GM19099 (cell line): ENCODE results near the gene PHKB.

Source experiments
- POLR2A ChIP-seq: IDR thresholded peaks from 3 replicates; pipeline ENCODE4 v1.6.1; 2011; ENCODE audit warnings: low read depth; ENCODE audit not compliant: insufficient read length; ENCODE audit errors: extremely low read depth

The PHKB gene

DNA sequence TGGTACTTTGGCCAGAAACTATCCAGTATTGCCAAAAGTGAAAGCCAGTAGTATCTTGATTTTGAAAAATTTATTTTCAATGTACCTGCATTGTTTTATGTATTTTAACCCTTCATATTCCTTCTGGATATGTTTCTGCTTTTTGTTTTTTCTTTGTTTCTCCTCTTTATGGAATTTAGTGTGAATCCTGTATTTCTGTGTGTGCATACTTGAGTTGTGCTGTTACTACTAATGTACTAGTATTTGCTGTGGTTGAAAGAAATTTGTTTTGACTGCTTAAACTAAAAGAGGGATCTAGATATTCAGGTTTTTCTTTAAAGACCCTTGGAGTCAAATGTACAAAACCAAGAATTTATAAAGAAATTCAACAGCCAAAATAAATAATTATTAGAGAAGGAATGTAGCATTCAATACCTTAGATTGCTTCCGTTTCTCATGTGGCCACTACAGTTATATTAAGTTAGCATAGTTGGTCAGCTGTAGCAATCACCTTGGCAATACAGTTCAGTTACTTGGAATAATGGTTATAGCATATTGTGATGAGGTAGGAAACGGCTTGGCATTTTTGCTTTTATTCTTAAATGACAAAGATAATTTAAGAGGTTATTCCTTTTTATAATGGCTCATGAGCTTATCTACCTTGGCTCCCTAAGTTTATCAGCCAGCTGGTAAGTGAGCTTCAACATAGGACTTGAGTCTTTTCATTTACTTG, 4.9 kb downstream of the PHKB start:
- no peak for TF ChIP-seq POLR2A

DNA sequence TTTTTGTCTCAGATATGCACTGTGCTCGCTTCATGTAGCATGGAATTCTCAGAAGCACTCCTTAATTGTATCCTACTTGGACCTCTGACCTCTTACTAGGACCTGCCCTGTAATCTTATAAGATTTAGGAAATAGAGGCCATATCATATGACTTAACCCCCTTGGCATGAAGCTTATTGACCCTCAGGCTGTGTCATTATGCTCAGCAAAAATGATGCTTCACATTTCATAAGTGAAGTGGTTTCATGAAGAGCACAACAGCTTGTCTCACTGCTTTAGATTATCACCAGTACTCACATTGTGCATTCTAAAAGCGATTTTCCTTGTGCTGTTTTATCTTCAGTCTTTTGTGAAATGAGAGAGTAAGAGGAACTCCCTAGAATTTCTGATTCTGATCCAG, 6.4 kb downstream of the PHKB start:
- TF ChIP-seq POLR2A: no peak

DNA sequence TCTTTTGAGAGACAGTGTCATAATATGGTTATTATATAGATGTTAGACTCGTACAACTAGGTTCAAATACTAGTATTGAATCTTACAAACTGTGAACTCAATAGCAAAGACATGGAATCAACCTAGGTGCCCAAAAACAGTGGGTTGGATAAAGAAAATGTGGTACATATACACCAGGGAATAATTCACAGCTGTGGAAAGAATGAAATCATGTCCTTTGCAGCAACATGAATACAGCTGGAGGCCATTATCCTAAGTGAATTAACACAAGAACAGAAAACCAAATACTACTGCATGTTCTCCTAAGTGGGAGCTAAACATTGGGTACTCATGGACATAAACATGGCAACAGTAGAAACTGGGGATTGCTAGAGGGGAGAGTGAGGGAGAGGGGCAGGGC, 8.1 kb downstream of the PHKB start:
- no peak for TF ChIP-seq POLR2A

DNA sequence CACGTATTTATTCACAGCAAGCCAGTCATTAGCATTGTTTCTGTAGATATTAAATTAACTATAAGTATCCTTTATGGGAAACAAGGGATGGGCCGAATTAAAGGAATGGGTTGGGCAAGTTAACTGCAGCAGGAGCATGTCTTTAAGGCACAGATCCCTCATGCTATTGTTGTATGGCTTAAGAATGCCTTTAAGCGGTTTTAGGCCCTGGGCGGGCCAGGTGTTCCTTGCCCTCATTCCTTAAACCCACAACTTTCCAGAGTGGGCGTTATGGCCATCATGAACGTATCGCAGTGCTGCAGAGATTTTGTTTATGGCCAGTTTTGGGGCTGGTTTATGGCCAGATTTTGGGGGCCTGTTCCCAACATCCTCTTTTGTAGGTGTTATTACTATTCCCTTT, 9.1 kb downstream of the PHKB start:
- no peak for TF ChIP-seq POLR2A

DNA sequence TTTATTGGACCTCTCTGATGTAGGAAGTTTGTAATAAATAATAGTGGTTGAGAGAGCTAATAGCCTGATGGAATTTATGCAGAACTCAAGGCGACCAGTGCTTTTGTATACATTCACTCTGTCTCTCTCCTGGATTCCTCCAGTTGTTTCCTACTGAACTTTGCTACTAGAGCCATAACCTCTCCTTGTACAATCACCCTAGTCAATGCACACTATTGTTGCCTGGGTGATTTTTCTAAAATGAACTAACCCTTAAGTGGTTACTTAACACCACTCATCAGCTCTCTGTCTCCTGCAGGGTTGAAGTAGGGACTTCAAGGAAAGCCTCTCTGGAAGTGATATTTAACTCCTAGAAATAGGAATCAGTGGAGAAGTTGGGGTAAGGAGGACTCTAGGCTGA, 9.7 kb downstream of the PHKB start:
- no peak for TF ChIP-seq POLR2A

DNA sequence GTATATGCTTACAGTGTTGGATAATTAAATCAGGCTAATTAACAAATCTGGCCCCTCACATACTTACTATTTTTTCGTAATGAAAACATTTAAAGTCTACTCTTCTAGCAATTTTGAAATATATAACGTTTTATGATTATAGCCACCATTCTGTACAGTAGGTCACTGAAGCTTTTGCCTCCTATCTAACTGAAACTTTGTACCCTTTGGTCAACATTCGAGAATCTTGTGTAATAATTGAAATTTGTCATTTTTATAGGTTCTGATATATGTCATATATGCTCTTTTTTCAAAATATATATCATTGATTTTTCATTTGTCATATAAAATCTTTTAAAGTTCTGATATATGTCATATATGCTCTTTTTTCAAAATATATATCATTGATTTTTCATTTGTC, 12.7 kb downstream of the PHKB start:
- TF ChIP-seq POLR2A: no peak

DNA sequence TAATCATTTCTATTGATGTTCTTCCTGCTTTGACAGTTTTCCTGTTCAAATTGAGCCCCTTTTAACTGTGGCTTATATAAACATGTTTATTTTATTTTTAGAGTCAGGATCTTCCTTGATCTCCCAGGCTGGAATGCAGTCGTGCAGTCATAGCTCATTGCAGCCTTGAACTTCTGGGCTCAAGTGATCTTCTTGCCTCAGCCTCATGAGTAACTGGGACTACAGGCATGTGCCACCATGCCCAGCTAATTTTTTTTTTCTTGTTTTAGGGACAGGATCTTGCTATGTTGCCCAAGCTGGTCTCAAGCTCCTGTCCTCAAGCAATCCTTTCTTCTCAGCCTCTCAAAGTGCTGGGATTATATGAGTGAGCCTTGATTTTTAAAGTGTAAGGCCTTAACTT, 14.7 kb downstream of the PHKB start:
- TF ChIP-seq POLR2A: no peak

DNA sequence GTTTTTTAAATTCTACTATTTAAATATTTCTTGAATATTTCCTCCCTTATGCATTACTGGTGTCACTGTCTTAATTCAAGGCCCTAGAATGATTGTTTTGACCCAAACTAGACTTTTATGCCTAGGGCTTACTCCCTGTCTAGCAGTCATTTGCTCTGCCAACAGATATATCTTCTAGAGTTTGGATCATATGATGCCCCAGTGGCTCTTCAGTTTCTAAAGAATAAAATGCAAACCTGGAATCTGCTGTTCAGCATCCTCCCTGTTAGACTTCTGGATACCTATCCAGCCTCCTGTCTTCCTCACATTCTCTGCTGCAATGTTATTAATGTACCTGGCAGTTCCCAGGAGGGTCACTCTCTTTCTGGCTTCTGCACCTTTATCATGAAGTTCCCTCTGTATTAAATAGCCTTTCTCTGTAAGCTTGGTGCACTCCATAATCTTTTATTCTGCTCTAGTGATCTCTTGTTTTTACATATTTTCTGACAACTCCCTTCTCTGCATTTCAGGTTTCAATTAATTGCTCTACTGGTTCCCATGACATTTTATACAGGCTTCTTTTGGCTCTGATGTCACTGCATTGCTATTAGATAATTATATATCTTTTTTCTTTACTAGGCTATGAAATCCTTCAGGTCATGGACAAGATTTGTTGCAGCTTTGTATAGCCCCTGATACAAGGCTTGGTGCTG, 15.7 kb downstream of the PHKB start:
- TF ChIP-seq POLR2A: no peak

DNA sequence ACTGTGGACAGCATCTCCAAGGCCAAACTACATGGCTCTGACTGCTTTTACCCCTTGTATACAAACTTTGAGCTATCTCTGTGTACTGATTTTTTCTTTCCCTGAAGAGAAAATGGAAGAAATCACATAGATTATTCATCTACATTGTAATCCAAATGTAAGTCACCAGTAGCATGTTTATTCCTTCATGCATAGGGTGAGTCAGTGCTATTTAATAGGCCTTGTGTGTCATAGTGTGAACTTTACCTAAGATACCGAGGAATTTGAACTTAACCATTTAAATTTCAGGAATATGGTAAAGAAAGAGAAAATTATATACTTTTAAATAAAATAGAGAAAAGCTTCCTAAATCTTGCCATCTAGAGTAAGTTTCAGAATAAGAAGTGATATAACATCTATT, 16.5 kb downstream of the PHKB start:
- no peak for TF ChIP-seq POLR2A

DNA sequence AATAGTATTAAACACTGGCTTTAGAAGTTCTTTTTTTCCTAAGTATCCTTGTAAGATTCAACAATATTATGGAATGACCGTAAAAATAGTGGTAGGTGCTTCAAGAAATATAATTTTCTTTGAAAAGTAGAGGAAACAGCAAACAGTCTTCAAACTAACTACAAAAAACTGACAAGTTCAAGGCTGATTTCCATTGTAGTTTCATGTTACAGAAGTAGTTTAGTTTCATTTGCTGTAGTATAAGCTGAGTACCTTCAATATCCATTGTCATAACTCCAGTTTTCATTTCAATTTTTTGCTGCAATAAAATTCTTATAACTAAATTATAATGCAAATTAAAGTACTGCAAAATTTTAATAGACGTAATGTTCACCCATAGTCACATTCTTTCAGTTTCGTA, 19.3 kb downstream of the PHKB start:
- no peak for TF ChIP-seq POLR2A

DNA sequence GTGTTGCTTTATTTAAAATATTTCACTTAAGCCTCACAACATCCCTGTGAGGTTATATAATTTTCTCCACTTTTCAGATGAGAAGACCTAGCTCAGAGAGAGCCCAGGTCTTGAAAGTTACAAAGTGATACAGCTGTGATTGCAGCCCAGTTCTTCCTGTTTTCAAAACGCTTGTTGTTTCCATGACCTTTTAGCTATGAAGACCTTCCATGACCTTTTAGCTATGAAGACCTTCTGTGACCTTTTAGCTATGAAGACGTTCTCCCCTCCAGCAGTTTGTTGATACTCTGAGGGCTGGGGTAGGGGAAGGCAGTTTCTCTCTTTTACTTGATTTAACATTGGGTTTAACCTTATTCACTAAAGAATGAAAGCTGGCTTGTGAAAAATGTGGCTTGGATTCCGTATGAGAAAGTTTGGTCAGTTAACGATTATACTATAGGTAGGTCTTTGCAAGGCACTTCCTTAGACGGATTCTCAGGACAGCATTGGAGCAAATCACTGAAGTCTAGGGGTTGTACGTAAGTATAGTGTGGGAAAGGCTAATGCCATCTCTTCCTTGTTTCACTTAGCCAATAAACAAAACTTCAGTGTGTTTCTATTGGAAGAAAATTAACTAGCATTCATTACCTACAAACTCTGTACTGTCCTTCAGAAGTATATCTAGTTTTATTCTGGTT, 20.7 kb downstream of the PHKB start:
- TF ChIP-seq POLR2A: no peak

DNA sequence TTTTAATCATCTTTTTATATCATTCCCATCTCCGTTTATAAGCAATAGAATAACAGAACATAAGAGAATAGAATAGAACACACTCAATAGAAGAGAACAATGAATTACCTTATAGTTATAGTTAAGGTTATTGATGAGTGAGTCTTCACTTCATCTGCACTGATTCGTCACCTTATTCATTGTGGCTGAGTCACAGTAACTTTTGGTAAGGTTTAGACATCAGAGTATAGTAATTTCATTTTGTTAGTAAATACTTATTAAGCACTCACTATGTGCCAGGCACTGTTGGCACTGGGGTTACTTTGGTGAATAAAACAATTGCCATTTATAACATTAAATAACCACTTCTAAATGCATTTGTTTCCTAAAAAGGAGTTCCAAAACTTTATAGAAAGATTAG, 22.5 kb downstream of the PHKB start:
- no peak for TF ChIP-seq POLR2A

DNA sequence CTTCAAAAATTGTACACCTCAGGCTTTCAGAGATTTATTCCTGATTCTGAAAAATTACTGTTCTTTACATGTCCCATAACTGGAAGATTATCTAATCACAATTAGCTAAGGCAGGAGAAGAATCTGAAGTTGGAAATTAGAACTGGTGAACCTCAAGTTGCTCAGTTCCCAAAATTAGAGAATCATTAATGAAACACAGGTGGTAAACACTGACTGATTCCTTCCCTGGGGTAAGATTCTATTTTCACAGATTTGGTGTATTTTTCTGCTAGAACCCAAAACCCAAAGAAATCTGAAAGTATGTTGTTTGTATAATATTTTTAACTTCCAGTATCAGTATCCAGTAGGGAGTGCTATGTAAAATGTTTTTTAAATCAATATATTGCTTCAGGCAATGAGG, 25.7 kb downstream of the PHKB start:
- TF ChIP-seq POLR2A: no peak

DNA sequence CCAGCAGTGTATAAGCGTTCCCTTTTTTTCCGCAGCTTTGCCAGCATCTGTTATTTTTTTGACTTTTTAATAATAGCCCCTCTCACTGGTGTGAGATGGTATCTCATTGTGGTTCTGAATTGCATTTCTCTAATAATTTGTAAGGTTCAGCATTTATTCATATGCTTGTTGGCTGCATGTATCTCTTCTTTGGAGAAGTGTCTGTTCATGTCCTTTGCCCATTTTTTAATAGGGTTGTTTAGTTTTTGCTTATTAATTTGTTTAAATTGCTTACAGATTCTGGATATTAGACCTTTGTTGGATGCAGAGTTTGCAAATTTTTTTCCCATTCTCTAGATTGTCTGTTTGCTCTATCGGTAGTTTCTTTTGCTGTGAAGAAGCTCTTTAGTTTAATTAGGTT, 26.9 kb downstream of the PHKB start:
- no peak for TF ChIP-seq POLR2A

DNA sequence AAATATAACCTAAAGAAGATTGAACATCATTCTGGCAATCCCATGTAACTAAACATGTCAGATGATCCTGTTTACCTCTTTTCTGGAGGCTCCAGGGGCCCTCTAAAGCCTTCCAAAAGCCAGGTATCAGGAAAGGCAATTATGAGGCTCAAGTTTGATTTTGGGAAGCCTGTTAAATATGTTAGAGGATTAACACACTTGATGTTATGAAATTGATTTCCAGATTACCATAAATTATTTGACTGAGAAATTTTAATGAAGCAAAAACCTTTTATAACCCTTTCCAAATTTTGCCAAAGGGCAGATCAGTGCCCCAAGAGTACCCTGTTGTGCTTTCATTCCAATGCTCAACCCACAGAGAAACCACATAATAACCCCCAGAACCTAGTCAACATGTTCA, 29.3 kb downstream of the PHKB start:
- no peak for TF ChIP-seq POLR2A

DNA sequence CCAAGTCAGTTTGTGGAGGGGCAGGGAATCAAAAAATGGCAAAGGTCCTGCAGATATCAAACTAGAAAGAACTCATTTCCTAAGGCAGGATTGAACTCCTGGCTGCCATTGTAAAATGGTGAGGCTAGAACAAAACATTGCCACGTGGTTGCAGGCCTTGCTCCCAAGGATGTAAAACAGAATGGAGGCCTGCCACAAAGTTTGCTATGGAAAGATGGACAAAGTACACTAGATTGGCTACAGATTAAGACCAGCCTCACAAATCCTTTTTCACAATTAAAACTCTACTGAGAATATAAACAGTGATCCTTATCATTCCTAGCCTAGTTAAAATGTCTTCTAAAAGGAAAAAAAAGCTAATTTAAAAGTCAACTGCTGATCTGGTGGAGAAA, 30.9 kb downstream of the PHKB start:
- no peak for TF ChIP-seq POLR2A
